K562 (cell line): ENCODE data around the gene NAA10. TPM values are rescaled to one million over a fixed set of nuclear protein-coding genes. Genes with fewer than 3 reads are reported as not detected.

Source experiments
- AFF4 ChIP-seq: sonication (generic); formaldehyde crosslinking; IDR thresholded peaks from 2 replicates; pipeline ENCODE4 v1.8.0; 2023; ENCODE audit warnings: mild to moderate bottlenecking, missing genetic modification reagents
- ARID3A ChIP-seq: IDR thresholded peaks from 2 replicates; pipeline ENCODE4 v1.6.1; 2012; ENCODE audit warnings: low read depth, low read length, improper control_type of control experiment, borderline replicate concordance
- ATF1 ChIP-seq, 2 experiments: fragments of 450-650 bp in 1 of 2; IDR thresholded peaks; 2 replicates each; pipeline ENCODE4 v1.6.1; 2016; ENCODE audit warnings: missing compliant biosample characterization in 1 of 2, missing genetic modification characterization in 1 of 2
- GABPB1 ChIP-seq: sonication (generic); formaldehyde crosslinking; IDR thresholded peaks from 2 replicates; pipeline ENCODE4 v1.8.0; 2022; ENCODE audit warnings: mild to moderate bottlenecking, missing genetic modification reagents
- HCFC1 ChIP-seq: IDR thresholded peaks from 2 replicates; pipeline ENCODE4 v1.6.1; 2012; ENCODE audit warnings: low read depth, low read length, improper control_type of control experiment
- HDAC2 ChIP-seq: fragments of 450-650 bp; IDR thresholded peaks from 2 replicates; pipeline ENCODE4 v1.6.1; 2016; ENCODE audit warnings: mild to moderate bottlenecking
- HLTF ChIP-seq: fragments of 450-650 bp; IDR thresholded peaks from 2 replicates; pipeline ENCODE4 v1.6.1; 2016
- HNRNPK ChIP-seq: fragments of 200-400 bp; formaldehyde crosslinking; IDR thresholded peaks from one replicate; pipeline ENCODE4 v1.6.1; 2018; ENCODE audit warnings: mild to moderate bottlenecking, low read depth, low read length; ENCODE audit not compliant: poor library complexity, severe bottlenecking
- HNRNPUL1 ChIP-seq: fragments of 200-400 bp; formaldehyde crosslinking; IDR thresholded peaks from 2 replicates; pipeline ENCODE4 v1.6.1; 2017; ENCODE audit warnings: low read length
- ID3 ChIP-seq, 2 experiments: fragments of 250-450 bp in 1 of 2; fragments of 450-650 bp in 1 of 2; sonication (Bioruptor Pico) in 1 of 2; IDR thresholded peaks; 2 replicates each; pipeline versions ENCODE4 v1.6.1 to v1.8.0; 2016 to 2021; ENCODE audit warnings: mild to moderate bottlenecking in 2 of 2, moderate library complexity in 2 of 2, missing compliant biosample characterization in 1 of 2, missing genetic modification characterization in 1 of 2
- KDM5B ChIP-seq: fragments of 200-600 bp; sonication (generic); IDR thresholded peaks from 2 replicates; pipeline ENCODE4 v1.6.1; 2012; ENCODE audit warnings: low read depth, mild to moderate bottlenecking, moderate library complexity, low read length, control low read depth, inconsistent platforms; ENCODE audit not compliant: insufficient replicate concordance
- MEF2D ChIP-seq: conservative IDR thresholded peaks from 2 replicates; pipeline ENCODE4 v1.6.1; 2016; ENCODE audit warnings: low read depth, missing genetic modification characterization, missing compliant biosample characterization
- MITF ChIP-seq: IDR thresholded peaks from 2 replicates; pipeline ENCODE4 v1.6.1; 2014; ENCODE audit warnings: antibody characterized with exemption
- NFIC ChIP-seq: fragments of 450-650 bp; IDR thresholded peaks from 2 replicates; pipeline ENCODE4 v1.6.1; 2017; ENCODE audit warnings: mild to moderate bottlenecking, inconsistent platforms
- PHB2 ChIP-seq: fragments of 450-650 bp; IDR thresholded peaks from 2 replicates; pipeline ENCODE4 v1.6.1; 2017; ENCODE audit warnings: low read depth
- RAD51 ChIP-seq: fragments of 450-650 bp; IDR thresholded peaks from 2 replicates; pipeline ENCODE4 v1.7.1; 2016; ENCODE audit warnings: low read depth, mild to moderate bottlenecking, borderline replicate concordance
- SP1 ChIP-seq: sonication (generic); formaldehyde crosslinking; IDR thresholded peaks from 2 replicates; pipeline ENCODE4 v1.8.1; 2022; ENCODE audit warnings: mild to moderate bottlenecking, missing genetic modification reagents
- SPI1 ChIP-seq: IDR thresholded peaks from 2 replicates; pipeline ENCODE4 v1.6.1; 2011; ENCODE audit warnings: low read depth, low read length, control low read depth, borderline replicate concordance
- STAG1 ChIP-seq: sonication (generic); formaldehyde crosslinking; IDR thresholded peaks from 2 replicates; pipeline ENCODE4 v1.5.0; 2020; ENCODE audit warnings: missing genetic modification reagents, borderline replicate concordance
- ZBTB17 ChIP-seq: fragments of 450-650 bp; formaldehyde crosslinking; IDR thresholded peaks from 2 replicates; pipeline ENCODE4 v1.4.0; 2020; ENCODE audit warnings: mild to moderate bottlenecking
- ZNF239 ChIP-seq: fragments of 250-450 bp; sonication (Bioruptor Pico); IDR thresholded peaks from 2 replicates; pipeline ENCODE4 v1.4.0; 2020; ENCODE audit warnings: mild to moderate bottlenecking
- ZNF584 ChIP-seq: fragments of 200-800 bp; sonication (Bioruptor generic); IDR thresholded peaks from 2 replicates; pipeline ENCODE4 v1.6.1; 2016; ENCODE audit warnings: low read depth, mild to moderate bottlenecking, missing genetic modification characterization, missing compliant biosample characterization
- polyA plus RNA-seq, 8 experiments: library from polyadenylated mRNA; depleted of rRNA in 4 of 8; stranded (reverse) in 5 of 8; unstranded in 3 of 8; fragments of >200 nt; fragmentation: Nextera tagmentation in 2 of 8; fragmentation: Illumina TruSeq in 1 of 8; extraction: Ambion mirVana in 2 of 8; extraction: Trizol in 1 of 8; gene quantifications; 2 replicates each; pipeline versions ENCODE4 v1.2.1 to v1.2.3, GENCODE V29; 2011 to 2014; ENCODE audit warnings: inconsistent platforms in 1 of 8, missing spikeins in 1 of 8
- total RNA-seq, 7 experiments: library from RNA; depleted of rRNA in 6 of 7; stranded (reverse); fragments of >200 nt in 6 of 7; fragmentation: Illumina TruSeq in 2 of 7; extraction: Trizol in 2 of 7; gene quantifications; 2 replicates each; pipeline versions ENCODE4 v1.2.1 to v1.2.3, GENCODE V29; 2011 to 2021; ENCODE audit warnings: low replicate concordance in 1 of 7

The NAA10 gene
- total and polyA plus RNA-seq, 9 of the 15 experiments (the other 6 are each of a cell fraction or from before 2014, with no cell fraction given), result 11.1 to 250 (median 134) TPM

GRCh38 chrX:153897899-153898298 is 36.9 kb downstream of the NAA10 start (continued):
- peak; percentile 71; the same call in 1 of the 2 replicates for TF ChIP-seq ARID3A
- no peak for TF ChIP-seq AFF4 (CRISPR knock-in tag)
- peak; percentile 99 for TF ChIP-seq HDAC2
- no peak for TF ChIP-seq GABPB1 (CRISPR knock-in tag)
- TF ChIP-seq MITF, result peak; percentile 95
- peak; percentile 98 for TF ChIP-seq PHB2
- TF ChIP-seq NFIC, result peak; percentile 100
- 0 out of 2 replicates have a peak, but pooled peaks have one; percentile 11 for TF ChIP-seq HCFC1
- no peak for TF ChIP-seq HNRNPK
- peak; percentile 60; the same call in 1 of the 2 replicates for TF ChIP-seq SP1 (CRISPR knock-in tag)
- TF ChIP-seq MEF2D (tag), result peak; percentile 57; the same call in 1 of the 2 replicates
- no peak for TF ChIP-seq STAG1 (CRISPR knock-in tag)
- no peak for TF ChIP-seq ATF1 (CRISPR knock-in tag; IDR thresholded peaks at IDR 0.05)
- TF ChIP-seq ATF1 (tag; IDR thresholded peaks at IDR 0.05), result peak; percentile 55
- no peak for TF ChIP-seq KDM5B
- TF ChIP-seq RAD51, result peak; percentile 42; the same call in 1 of the 2 replicates
- TF ChIP-seq HNRNPUL1, result no peak
- no peak for TF ChIP-seq ID3 (CRISPR knock-in tag; IDR thresholded peaks at IDR 0.05)
- TF ChIP-seq ID3 (tag; IDR thresholded peaks at IDR 0.05), result peak; percentile 94
- peak; percentile 30; the same call in 1 of the 2 replicates for TF ChIP-seq ZNF584 (CRISPR knock-in tag)
- TF ChIP-seq ZNF239, result peak; percentile 50; the same call in 1 of the 2 replicates
- peak; percentile 52; the same call in 1 of the 2 replicates for TF ChIP-seq ZBTB17 (CRISPR knock-in tag)
- 0 out of 2 replicates have a peak, but pooled peaks have one; percentile 61 for TF ChIP-seq HLTF
- peak; percentile 69; the same call in 1 of the 2 replicates for TF ChIP-seq SPI1
